ENCODE data around the gene ALOX5AP. TPM values are rescaled to one million over a fixed set of nuclear protein-coding genes. Genes with fewer than 3 reads are reported as not detected.
"Not testable (repeated sequence)": the region's sequence is repeated elsewhere in the genome, so short reads cannot be mapped to it uniquely, and the experiment has no call there.

The ALOX5AP gene
- polyA plus RNA-seq, 3 donors = 8.7 to 72.1 (median 40.2) TPM

GRCh38 chr13:30731361-30732045 lies 3.8 kb upstream of the ALOX5AP start:
- 57 to 77% (median 70%) methylated on average over 21 of the region's 21 CpGs for WGBS, 3 donors
- H3K27ac ChIP-seq (ENCODE audit: low read depth, low read length) = no peak overlapping the region

- WGBS, 3 donors = 70 to 81% (median 73%) methylated on average over 21 of the region's 21 CpGs
- no peak overlapping the region for H3K27ac ChIP-seq (ENCODE audit: low read depth, low read length)
Measured at GRCh38 chr13:30732046-30732390, 3.3 kb upstream of the ALOX5AP start.

GRCh38 chr13:30734439-30734838 lies 904 bp upstream of the ALOX5AP start:
- 61 to 79% (median 64%) methylated on average over 1 of the region's 1 CpG for WGBS, 3 donors

GRCh38 chr13:30735872-30736175 lies 481 bp downstream of the ALOX5AP start:
- 83 to 86% (median 86%) methylated on average over 2 of the region's 2 CpGs for WGBS, 3 donors
- no peak overlapping the region for H3K27ac ChIP-seq (ENCODE audit: low read depth, low read length)

More at GRCh38 chr13:30734439-30734838, 904 bp upstream of the ALOX5AP start:
- H3K27ac ChIP-seq (ENCODE audit: low read depth, low read length) = no peak overlapping the region

- no peak overlapping the region for H3K27ac ChIP-seq (ENCODE audit: low read depth, low read length)
- 67 to 73% (median 68%) methylated on average over 5 of the region's 5 CpGs for WGBS, 3 donors
Measured at GRCh38 chr13:30736461-30737320, 1.3 kb downstream of the ALOX5AP start.

GRCh38 chr13:30737511-30738337 lies 2.4 kb downstream of the ALOX5AP start:
- 53 to 73% (median 61%) methylated on average over 3 of the region's 3 CpGs for WGBS, 3 donors
- peak overlapping the region; percentile 0 for H3K27ac ChIP-seq (ENCODE audit: low read depth, low read length)

GRCh38 chr13:30738526-30739236 lies 3.3 kb downstream of the ALOX5AP start:
- WGBS, 3 donors = 58 to 77% (median 65%) methylated on average over 9 of the region's 9 CpGs
- H3K27ac ChIP-seq (ENCODE audit: low read depth, low read length) = no peak overlapping the region

GRCh38 chr13:30739237-30739528 lies 3.8 kb downstream of the ALOX5AP start:
- no peak overlapping the region for H3K27ac ChIP-seq (ENCODE audit: low read depth, low read length)
- 91 to 94% (median 94%) methylated on average over 2 of the region's 2 CpGs for WGBS, 3 donors

GRCh38 chr13:30739761-30740642 lies 4.7 kb downstream of the ALOX5AP start:
- 39 to 51% (median 46%) methylated on average over 14 of the region's 14 CpGs for WGBS, 3 donors
- H3K27ac ChIP-seq (ENCODE audit: low read depth, low read length) = no peak overlapping the region

- 78 to 86% (median 80%) methylated on average over 6 of the region's 6 CpGs for WGBS, 3 donors
- peak overlapping the region; percentile 68 for H3K27ac ChIP-seq (ENCODE audit: low read depth, low read length)
Measured at GRCh38 chr13:30742901-30743300, 7.6 kb downstream of the ALOX5AP start.

- 45 to 82% (median 49%) methylated on average over 4 of the region's 4 CpGs for WGBS, 3 donors
- peak overlapping the region; percentile 45 for H3K27ac ChIP-seq (ENCODE audit: low read depth, low read length)
Measured at GRCh38 chr13:30743319-30744055, 8.1 kb downstream of the ALOX5AP start.

- H3K27ac ChIP-seq (ENCODE audit: low read depth, low read length) = peak overlapping the region; percentile 45
- 61 to 93% (median 65%) methylated on average over 7 of the region's 7 CpGs for WGBS, 3 donors
Measured at GRCh38 chr13:30744056-30744680, 8.8 kb downstream of the ALOX5AP start.

GRCh38 chr13:30744681-30745077 lies 9.3 kb downstream of the ALOX5AP start:
- WGBS, 3 donors = 86 to 93% (median 90%) methylated on average over 4 of the region's 4 CpGs
- H3K27ac ChIP-seq (ENCODE audit: low read depth, low read length) = no peak overlapping the region

GRCh38 chr13:30745906-30746686 lies 10.8 kb downstream of the ALOX5AP start:
- 36 to 48% (median 42%) methylated on average over 9 of the region's 9 CpGs for WGBS, 3 donors
- H3K27ac ChIP-seq (ENCODE audit: low read depth, low read length) = no peak overlapping the region

- H3K27ac ChIP-seq (ENCODE audit: low read depth, low read length) = no peak overlapping the region
- 65 to 76% (median 75%) methylated on average over 2 of the region's 2 CpGs for WGBS, 3 donors
Measured at GRCh38 chr13:30746791-30747190, 11.4 kb downstream of the ALOX5AP start.

GRCh38 chr13:30747845-30748244 lies 12.5 kb downstream of the ALOX5AP start:
- WGBS, 3 donors = 68 to 93% (median 72%) methylated on average over 6 of the region's 6 CpGs
- not testable (repeated sequence) for H3K27ac ChIP-seq (ENCODE audit: low read depth, low read length)

Measured in adipose tissue (tissue), 3 donors.